Brain microvascular endothelial cell (primary cell): ENCODE data around the gene SETD1A.
A peak's percentile ranks its signal among the peaks of the same experiment; 100 is the strongest.

Experiments
- DNase-seq: peaks from one replicate; pipeline ENCODE4 v3.0.0-alpha.2; 2020
- H3K27ac ChIP-seq: fragments of 250-450 bp; sonication (Bioruptor Pico); 2 replicates; pipeline ENCODE4 v1.5.1; 2020; ENCODE audit warnings: mild to moderate bottlenecking, moderate library complexity
- H3K27me3 ChIP-seq: fragments of 250-450 bp; sonication (Bioruptor Pico); replicated peaks from 2 replicates; pipeline ENCODE4 v1.5.1; 2020; ENCODE audit warnings: mild to moderate bottlenecking
- H3K36me3 ChIP-seq: fragments of 250-450 bp; sonication (Bioruptor Pico); replicated peaks from 2 replicates; pipeline ENCODE4 v1.5.1; 2020; ENCODE audit warnings: mild to moderate bottlenecking
- H3K4me3 ChIP-seq: 2 replicates; pipeline ENCODE4 v1.5.1; 2011; ENCODE audit warnings: low read depth, mild to moderate bottlenecking, control low read depth, low read length, moderate library complexity
- in situ Hi-C: cut with HindIII; loops from 2 replicates; pipeline ENCODE4 v1.10.0; 2017; ENCODE audit warnings: low sequenced_read_pairs, low pct_ligation_motif_present
- TF ChIP-seq, protein P1 (sequence below): IDR thresholded peaks from 2 replicates; pipeline ENCODE4 v1.5.1; 2011; ENCODE audit warnings: low read depth, mild to moderate bottlenecking, moderate library complexity, low read length, control low read depth, inconsistent platforms; ENCODE audit errors: missing control alignments

The SETD1A gene

DNA sequence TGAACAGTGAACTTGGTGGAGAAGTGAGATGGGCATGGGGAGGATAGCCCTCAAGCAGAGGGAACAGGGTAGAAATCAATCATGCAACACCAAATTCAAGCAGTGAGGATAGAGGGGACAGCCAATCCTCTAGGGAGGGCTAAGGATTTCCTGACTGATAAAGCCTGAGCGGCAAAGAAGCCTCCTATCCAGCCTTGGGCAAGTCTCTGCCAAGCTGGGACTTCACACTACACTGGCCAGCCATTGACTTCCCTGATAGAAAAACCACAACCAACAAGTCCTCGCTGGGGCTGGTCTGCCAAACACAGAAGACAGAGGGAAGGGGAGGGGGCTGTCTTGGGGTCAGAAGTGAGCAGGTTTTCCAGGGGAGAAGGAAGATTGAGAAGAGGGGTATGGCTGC is 36.7 kb upstream of the SETD1A start:
- TF ChIP-seq, protein P1, sequence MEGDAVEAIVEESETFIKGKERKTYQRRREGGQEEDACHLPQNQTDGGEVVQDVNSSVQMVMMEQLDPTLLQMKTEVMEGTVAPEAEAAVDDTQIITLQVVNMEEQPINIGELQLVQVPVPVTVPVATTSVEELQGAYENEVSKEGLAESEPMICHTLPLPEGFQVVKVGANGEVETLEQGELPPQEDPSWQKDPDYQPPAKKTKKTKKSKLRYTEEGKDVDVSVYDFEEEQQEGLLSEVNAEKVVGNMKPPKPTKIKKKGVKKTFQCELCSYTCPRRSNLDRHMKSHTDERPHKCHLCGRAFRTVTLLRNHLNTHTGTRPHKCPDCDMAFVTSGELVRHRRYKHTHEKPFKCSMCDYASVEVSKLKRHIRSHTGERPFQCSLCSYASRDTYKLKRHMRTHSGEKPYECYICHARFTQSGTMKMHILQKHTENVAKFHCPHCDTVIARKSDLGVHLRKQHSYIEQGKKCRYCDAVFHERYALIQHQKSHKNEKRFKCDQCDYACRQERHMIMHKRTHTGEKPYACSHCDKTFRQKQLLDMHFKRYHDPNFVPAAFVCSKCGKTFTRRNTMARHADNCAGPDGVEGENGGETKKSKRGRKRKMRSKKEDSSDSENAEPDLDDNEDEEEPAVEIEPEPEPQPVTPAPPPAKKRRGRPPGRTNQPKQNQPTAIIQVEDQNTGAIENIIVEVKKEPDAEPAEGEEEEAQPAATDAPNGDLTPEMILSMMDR = no peak
- Histone ChIP-seq H3K36me3 (no peaks in the 10 kb centered on the region), H3K27me3 (no peaks in the 10 kb centered on the region), H3K27ac (no peak overlapping the region), H3K4me3 (no peak overlapping the region)
- DNase-seq = no peak
- in situ Hi-C loops = no loop called here

DNA sequence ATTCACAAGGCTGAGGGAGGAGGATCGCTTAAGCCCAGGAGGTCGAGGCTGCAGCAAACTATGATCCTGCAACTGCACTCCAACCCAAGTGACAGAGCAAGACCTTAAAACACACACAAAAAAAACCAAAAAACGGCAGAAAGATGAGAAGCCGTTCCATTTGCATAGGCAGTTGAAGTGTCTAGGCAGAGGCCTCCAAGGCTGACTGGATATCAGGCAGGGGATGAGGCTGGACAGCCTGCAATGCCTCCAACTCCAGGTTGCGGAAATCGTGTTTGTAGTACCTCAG is 36.2 kb upstream of the SETD1A start:
- H3K27ac ChIP-seq = no peak overlapping the region
- no peak for DNase-seq
- TF ChIP-seq, protein P1 = no peak
- H3K36me3 ChIP-seq = no peaks in the 10 kb centered on the region
- peak overlapping the region; percentile 68 for H3K4me3 ChIP-seq
- no peaks in the 10 kb centered on the region for H3K27me3 ChIP-seq
- in situ Hi-C loops = no loop called here

DNA sequence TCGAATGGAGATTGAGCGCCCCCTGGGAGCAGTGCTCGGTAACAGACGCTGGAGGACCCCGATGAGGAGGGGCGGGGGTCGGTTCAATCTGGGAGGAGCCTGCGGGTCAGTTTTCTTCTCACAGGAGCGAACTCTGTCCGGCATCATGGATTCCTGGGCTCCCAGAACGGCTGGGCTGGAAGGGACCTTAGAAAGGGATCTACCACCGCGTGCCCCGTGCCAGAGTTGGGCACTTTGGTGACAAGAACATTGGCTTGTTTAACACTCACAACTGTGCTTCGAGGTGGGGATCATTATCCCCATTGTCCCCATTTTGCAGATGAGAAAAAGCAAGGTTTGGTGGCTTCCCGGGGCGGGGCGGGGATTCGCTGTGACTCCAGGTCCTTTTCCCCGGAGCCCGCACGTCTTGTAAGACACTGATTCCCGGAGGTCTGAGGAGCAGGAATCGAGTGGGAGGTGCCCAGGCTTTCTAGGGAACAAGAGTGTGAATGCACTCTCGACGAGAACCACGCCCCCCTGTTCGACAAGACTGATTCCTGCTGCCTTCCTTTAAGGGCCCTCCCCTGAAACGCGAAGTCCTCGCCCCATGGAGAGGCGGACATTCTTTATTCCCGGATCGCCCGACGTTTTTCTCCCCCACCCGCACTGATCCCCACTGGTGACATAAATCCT is 35.7 kb upstream of the SETD1A start:
- H3K36me3 ChIP-seq = no peaks in the 10 kb centered on the region
- no peaks in the 10 kb centered on the region for H3K27me3 ChIP-seq
- H3K27ac ChIP-seq = peak overlapping the region; percentile 44
- in situ Hi-C loops = no loop called here
- TF ChIP-seq, protein P1 = peak; percentile 94
- H3K4me3 ChIP-seq = peak overlapping the region; percentile 68
- peak; percentile 90 for DNase-seq

DNA sequence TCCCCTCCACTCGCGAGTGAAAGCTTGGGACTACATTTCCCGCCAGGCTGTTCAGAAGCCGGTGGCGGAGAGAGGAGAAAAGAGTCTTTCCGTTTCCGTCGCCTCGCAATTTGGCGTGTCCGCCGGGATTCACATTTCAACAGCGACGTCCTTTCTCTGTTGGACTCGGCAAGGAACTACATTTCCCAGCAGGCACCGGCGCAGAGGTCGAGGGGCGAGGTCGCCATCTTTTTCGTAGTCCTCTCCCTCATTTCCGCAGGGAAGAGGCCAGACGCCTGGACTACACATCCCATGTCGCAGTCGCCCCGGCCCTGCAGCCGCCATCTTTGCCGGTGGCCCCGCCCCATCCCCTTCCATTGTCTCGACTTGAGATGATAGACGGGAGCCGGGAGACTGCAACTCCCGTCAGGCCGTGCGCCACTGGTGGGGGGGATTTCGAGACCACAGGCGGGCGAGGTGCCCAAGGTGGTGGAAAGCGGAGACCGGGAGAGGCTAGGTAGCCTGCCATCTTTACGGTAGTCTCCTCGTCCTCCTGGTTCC is 35.1 kb upstream of the SETD1A start:
- peaks cover 2% of the 10 kb centered on the region for H3K36me3 ChIP-seq
- H3K27ac ChIP-seq = peak overlapping the region; percentile 97
- TF ChIP-seq, protein P1 = no peak
- no peaks in the 10 kb centered on the region for H3K27me3 ChIP-seq
- peak overlapping the region; percentile 95 for H3K4me3 ChIP-seq
- in situ Hi-C loops = no loop called here
- DNase-seq = peak; percentile 100

DNA sequence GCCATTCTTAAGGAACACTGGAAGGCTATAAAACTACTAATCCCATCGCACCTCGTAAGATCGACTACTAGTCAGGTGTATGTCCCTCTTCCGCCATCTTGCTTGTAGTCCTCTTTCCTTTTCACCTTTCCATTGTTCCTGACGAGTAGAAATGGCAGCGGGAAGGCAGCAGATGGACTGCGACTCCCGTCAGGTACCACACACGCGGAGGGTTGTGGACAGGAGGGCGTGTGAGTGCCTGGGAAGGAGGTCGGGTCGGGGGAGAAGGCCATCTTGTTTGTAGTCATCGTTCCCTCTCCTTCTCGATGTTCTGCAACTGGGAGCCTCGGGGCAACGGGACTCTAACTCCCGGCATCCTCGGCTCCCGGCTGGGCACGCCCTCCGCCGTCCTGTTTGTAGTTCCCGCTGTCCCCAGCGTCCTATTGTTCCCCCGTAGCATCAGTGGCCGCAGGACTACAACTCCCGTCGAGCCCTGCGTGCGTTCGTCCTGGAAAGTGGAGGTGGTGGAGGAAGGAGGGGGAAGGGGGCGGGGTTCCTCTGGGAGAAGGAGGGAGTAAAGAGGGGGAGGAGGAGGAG is 34.5 kb upstream of the SETD1A start:
- in situ Hi-C loops = no loop called here

More for the DNA sequence above, 34.5 kb upstream of the SETD1A start:
- Histone ChIP-seq H3K27ac (peak overlapping the region; percentile 97), H3K36me3 (peaks cover 3% of the 10 kb centered on the region), H3K4me3 (peak overlapping the region; percentile 95), H3K27me3 (no peaks in the 10 kb centered on the region)
- TF ChIP-seq, protein P1 = no peak
- peak; percentile 99 for DNase-seq
